Retinal pigment epithelial cell (primary cell): ENCODE data around the gene RAB11B.
"Not testable (repeated sequence)": the region's sequence is repeated elsewhere in the genome, so short reads cannot be mapped to it uniquely, and the experiment has no call there.

Source experiments
- DNase-seq: peaks from one replicate; pipeline ENCODE4 v3.0.0-alpha.2; 2010; ENCODE audit warnings: low read depth
- H3K4me3 ChIP-seq: 2 replicates; pipeline ENCODE4 v1.5.1; 2011; ENCODE audit warnings: mild to moderate bottlenecking, low read length, control low read depth, moderate library complexity
- CTCF ChIP-seq: conservative IDR thresholded peaks from 2 replicates; pipeline ENCODE4 v1.5.1; 2011; ENCODE audit warnings: low read depth, low read length, control low read depth, inconsistent platforms

RAB11B gene

DNA sequence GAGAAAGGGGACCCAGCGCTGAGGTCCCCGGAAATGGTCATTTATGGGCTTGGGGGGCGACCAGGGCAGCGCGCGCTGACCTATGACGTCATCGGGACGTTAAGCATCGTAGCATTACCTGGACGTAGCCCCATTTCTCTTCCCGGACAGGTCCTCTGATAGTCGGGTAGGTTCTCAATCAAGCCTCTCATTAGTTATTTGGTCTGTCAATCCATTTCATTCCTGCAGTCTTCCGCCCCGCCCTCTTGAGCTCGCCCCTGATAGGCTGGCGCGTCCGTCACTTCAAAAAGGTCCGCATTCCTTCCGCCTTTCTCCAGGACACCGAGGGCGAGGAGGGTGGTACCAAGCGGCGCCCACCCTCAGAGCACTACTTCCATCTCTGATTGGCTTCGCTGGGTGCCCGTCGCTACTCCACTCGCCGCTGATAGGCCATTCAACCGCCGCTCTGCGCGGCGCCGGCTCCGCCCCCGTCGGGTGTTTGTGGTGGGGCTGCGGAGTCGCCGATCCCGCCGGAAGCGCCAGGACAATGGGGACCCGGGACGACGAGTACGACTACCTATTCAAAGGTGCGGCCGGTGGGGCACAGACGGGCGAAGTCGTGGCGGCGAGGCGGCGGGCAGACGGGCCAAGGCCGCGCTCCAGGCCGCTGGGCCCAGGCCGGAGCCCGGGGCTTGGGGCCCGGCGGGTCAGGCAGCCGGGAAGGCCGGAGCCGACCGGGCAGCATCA is at the start of gene RAB11B:
RAB11B (plus strand) TSS at position 470 of the 726 bp plus-strand sequence; CDS start at position 527, 57 bp downstream.
- no peak for TF ChIP-seq CTCF
- peak; percentile 100 for DNase-seq
- H3K4me3 ChIP-seq, result peak within 1 kb of the TSS; percentile 73

- not testable (repeated sequence) for DNase-seq
These were observed 48.7 kb upstream of the RAB11B start for GRCh38 chr19:8341504-8341903.

GRCh38 chr19:8342316-8342683 is 47.9 kb upstream of the RAB11B start:
- DNase-seq, result no peak
- TF ChIP-seq CTCF, result no peak
- H3K4me3 ChIP-seq, result no peak overlapping the region

More at GRCh38 chr19:8341504-8341903, 48.7 kb upstream of the RAB11B start:
- not testable (repeated sequence) for H3K4me3 ChIP-seq

DNA sequence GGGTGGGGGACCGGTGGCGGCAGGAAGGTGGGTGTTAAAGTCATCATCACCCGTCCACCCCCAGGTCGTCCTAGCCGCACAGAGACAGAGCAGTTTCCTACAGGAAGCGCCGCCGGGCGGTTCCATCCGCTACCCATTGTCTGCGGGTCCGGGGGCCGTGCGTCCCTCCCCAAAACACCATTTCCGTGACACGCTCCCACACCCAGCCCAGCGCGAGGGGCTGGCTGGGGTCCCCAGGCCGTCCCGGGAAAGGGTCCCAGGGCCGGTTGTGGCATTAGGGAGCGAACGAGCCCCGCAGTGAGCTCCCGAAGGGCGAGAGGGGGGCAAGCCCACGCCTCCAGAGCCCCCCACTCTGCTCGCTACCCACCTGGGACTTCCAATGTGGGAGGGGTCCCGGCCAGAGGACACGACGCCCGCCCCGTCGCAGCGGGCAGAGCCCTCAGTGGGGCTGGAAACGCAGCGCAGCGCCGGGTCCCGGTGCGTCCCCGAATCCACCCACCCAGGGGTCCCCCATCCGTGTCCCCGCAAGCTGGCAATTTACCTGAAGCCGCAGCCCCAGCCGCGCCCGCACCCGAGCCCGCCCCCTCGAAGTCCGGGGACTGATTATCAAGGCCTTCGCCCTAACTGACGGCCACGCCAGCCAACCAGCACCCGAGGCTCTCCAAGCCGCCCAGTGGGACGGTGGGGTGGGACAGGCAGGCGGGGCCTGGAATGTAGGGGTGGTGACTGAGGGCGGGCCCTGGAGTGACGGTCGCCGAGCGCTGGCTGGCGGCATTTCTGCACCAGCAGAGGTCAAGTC is 47.3 kb upstream of the RAB11B start, which contains the start of gene KANK3:
KANK3 (minus strand) TSS at position 579 of the 799 bp plus-strand sequence. CDS start 5,434 bp downstream, outside the sequence.
- H3K4me3 ChIP-seq, result peak within 1 kb of the TSS; percentile 47
- peak; percentile 89 for DNase-seq
- TF ChIP-seq CTCF, result no peak

GRCh38 chr19:8343483-8343844 is 46.7 kb upstream of the RAB11B start:
- no peak for TF ChIP-seq CTCF
- no peak for DNase-seq
- H3K4me3 ChIP-seq, result peak overlapping the region; percentile 12

DNA sequence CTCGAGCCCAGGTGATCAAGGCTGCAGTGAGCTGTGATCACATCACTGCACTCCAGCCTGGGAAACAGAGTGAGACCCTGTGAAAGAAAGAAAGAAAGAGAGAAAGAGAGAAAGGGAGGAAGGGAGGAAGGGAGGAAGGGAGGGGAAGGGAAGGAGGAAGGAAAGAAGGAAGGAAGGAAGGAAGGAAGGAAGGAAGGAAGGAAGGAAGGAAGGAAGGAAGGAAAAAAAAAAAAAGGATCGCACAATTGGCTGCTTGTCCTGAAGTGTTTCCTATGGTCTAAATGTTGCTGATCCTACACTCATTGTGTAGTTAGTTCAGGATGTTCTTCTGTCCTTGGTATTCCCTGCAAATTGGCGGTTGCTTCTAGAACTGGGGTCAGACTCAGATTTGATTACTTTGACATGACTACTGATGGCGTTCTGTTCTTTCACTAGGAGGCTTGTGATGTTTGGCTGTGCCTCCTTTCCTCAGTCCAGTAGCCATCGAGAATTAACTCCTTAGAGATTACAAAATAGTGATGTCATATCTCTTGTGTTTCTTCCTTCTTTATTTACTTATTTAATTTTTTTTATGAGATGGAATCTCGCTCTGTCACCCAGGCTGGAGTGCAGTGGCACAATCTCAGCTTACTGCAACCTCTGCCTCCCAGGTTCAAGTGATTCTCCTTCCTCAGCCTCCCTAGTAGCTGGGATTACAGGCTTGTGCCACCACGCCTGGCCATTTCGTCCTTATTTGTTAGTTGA is 40.4 kb upstream of the RAB11B start:
- not testable (repeated sequence) for H3K4me3 ChIP-seq

DNA sequence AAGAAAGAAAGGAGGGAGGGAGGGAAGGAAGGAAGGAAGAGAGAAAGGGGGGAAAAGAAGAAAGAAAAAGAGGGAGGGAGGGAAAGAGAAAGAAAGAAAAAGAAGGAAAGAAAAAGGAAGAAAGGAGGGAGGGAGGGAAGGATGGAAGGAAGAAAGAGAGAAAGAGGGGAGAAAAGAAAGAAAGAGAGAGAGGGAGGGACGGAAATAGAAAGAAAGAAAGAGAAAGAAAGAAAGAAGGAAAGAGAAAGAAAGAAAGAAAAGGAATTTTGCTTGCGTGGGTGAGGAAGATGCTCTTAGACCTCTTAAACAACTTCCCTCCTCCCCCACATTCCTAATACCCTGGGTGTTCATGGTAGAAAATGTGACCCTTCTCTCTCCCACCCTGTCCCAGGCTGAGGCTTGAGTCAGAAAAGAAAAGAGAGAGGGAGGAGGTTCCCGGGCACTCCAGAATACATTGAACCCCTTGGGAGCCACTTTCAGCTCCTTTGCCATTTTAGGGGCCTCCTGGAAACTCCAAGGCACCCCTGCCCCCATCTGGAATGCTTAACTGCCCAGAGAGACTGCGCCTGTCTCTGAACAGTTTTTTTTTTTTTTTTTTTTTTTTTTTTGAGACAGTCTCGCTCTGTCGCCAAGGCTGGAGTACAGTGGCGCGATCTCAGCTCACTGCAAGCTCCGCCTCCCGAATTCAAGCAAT is 37.9 kb upstream of the RAB11B start:
- H3K4me3 ChIP-seq, result peak overlapping the region; percentile 30
- TF ChIP-seq CTCF, result no peak

More for the DNA sequence above, 40.4 kb upstream of the RAB11B start:
- DNase-seq, result not testable (repeated sequence)

DNA sequence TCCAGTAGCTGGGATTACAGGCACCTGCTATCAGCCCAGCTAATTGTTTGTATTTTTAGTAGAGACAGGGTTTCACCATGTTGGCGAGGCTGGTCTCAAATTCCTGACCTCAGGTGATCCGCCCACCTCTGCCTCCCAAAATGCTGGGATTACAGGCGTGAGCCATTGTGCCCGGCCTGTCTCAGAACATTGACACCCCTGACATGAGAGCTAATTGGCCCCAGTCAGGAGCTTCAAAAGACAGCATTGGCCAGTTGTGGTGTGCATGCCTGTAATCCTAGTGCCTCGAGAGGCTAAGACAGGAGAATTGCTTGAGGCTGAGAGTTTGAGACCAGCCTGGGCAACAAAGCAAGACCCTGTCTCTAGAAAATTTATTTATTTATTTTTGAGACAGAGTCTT is 37.3 kb upstream of the RAB11B start:
- not testable (repeated sequence) for DNase-seq, H3K4me3 ChIP-seq

More for the DNA sequence above, 37.9 kb upstream of the RAB11B start:
- DNase-seq, result no peak
